K562 (cell line): ENCODE data around the gene LRRC71.

Experiments
- CTCF ChIP-seq, 3 experiments: IDR thresholded peaks in 2 of 3; conservative IDR thresholded peaks in 1 of 3; 2 replicates each; pipeline ENCODE4 v1.5.1; 2011 to 2012; ENCODE audit warnings: low read length in 3 of 3, mild to moderate bottlenecking in 3 of 3, control low read depth in 2 of 3, improper control_type of control experiment in 1 of 3, inconsistent platforms in 1 of 3, low read depth in 1 of 3, mixed read lengths in 1 of 3, moderate library complexity in 1 of 3; ENCODE audit not compliant: insufficient read depth in 2 of 3
- NCOA1 ChIP-seq: fragments of 450-650 bp; IDR thresholded peaks from 2 replicates; pipeline ENCODE4 v1.6.1; 2016; ENCODE audit warnings: low read depth
- NFE2L1 ChIP-seq: fragments of 450-650 bp; IDR thresholded peaks from 2 replicates; pipeline ENCODE4 v1.6.1; 2016; ENCODE audit warnings: missing genetic modification characterization, low read depth, mild to moderate bottlenecking, missing compliant biosample characterization, moderate library complexity, borderline replicate concordance
- REST ChIP-seq, 2 experiments: fragments of 450-650 bp; formaldehyde crosslinking in 1 of 2; IDR thresholded peaks; 2 replicates each; pipeline versions ENCODE4 v1.4.0 to v1.6.1; 2014 to 2020; ENCODE audit warnings: mild to moderate bottlenecking in 2 of 2, borderline replicate concordance in 1 of 2, low read depth in 1 of 2
- SOX6 ChIP-seq: fragments of 450-650 bp; IDR thresholded peaks from 2 replicates; pipeline ENCODE4 v1.6.1; 2014; ENCODE audit warnings: mild to moderate bottlenecking
- TCF7L2 ChIP-seq: fragments of 150-350 bp; IDR thresholded peaks from 2 replicates; pipeline ENCODE4 v1.6.1; 2016; ENCODE audit warnings: low read depth, mild to moderate bottlenecking, low read length, moderate library complexity
- ZC3H4 ChIP-seq: sonication (generic); formaldehyde crosslinking; IDR thresholded peaks from 2 replicates; pipeline ENCODE4 v1.9.0; 2021; ENCODE audit warnings: missing genetic modification reagents, borderline replicate concordance
- ZNF24 ChIP-seq: fragments of 450-650 bp; IDR thresholded peaks from 2 replicates; pipeline ENCODE4 v1.6.1; 2016
- ZNF324 ChIP-seq: fragments of 250-450 bp; sonication (Bioruptor Pico); IDR thresholded peaks from 2 replicates; pipeline ENCODE4 v1.4.0; 2020; ENCODE audit warnings: mild to moderate bottlenecking

GRCh38 chr1:156926175-156926574 lies 5.7 kb downstream of the LRRC71 start:
- TF ChIP-seq ZNF324 (CRISPR knock-in tag) (no peak), TCF7L2 (no peak), NCOA1 (no peak), ZNF24 (no peak), ZC3H4 (no peak), CTCF (IDR thresholded peaks at IDR 0.05 in 2 of 3, conservative IDR thresholded peaks at IDR 0.05 in 1 of 3; ENCODE audit: insufficient read depth in 2 of 3, low read depth in 1 of 3, low read length in 3 of 3) (no peak), NFE2L1 (tag) (no peak), SOX6 (no peak), REST (IDR thresholded peaks at IDR 0.05; ENCODE audit: borderline replicate concordance) (no peak), REST (CRISPR knock-in tag; IDR thresholded peaks at IDR 0.05; ENCODE audit: low read depth) (no peak)
